ENCODE measurements around the gene FAM20A.

The FAM20A gene

GRCh38 chr17:68621065-68621464 is 19.9 kb upstream of the FAM20A start:
- TF ChIP-seq CTCF (IDR thresholded peaks at IDR 0.05; ENCODE audit: low read depth, low read length) = no peak
- DNase-seq (ENCODE audit: low read depth, low spot score) = no peak
- H3K4me3 ChIP-seq (ENCODE audit: low read depth, low read length) = no peak overlapping the region
- in situ Hi-C loops (cut with HindIII; ENCODE audit: low sequenced_read_pairs) = no loop called here

GRCh38 chr17:68616334-68616733 is 15.2 kb upstream of the FAM20A start:
- no peak for DNase-seq (ENCODE audit: low read depth, low spot score)
- in situ Hi-C loops (cut with HindIII; ENCODE audit: low sequenced_read_pairs) = no loop called here
- no peak for TF ChIP-seq CTCF (IDR thresholded peaks at IDR 0.05; ENCODE audit: low read depth, low read length)
- H3K4me3 ChIP-seq (ENCODE audit: low read depth, low read length) = no peak overlapping the region

- H3K4me3 ChIP-seq (ENCODE audit: low read depth, low read length) = no peak overlapping the region
- in situ Hi-C loops (cut with HindIII; ENCODE audit: low sequenced_read_pairs) = no loop called here
- TF ChIP-seq CTCF (IDR thresholded peaks at IDR 0.05; ENCODE audit: low read depth, low read length) = no peak
Measured at GRCh38 chr17:68614718-68615117, 13.6 kb upstream of the FAM20A start.

GRCh38 chr17:68613739-68614298 is 12.7 kb upstream of the FAM20A start:
- peak; percentile 5 for DNase-seq (ENCODE audit: low read depth, low spot score)
- H3K4me3 ChIP-seq (ENCODE audit: low read depth, low read length) = no peak overlapping the region
- TF ChIP-seq CTCF (IDR thresholded peaks at IDR 0.05; ENCODE audit: low read depth, low read length) = peak; percentile 43
- in situ Hi-C loops (cut with HindIII; ENCODE audit: low sequenced_read_pairs) = no loop called here

More at GRCh38 chr17:68614718-68615117, 13.6 kb upstream of the FAM20A start:
- DNase-seq (ENCODE audit: low read depth, low spot score) = no peak

GRCh38 chr17:68612923-68613292 is 11.7 kb upstream of the FAM20A start:
- DNase-seq (ENCODE audit: low read depth, low spot score) = no peak
- H3K4me3 ChIP-seq (ENCODE audit: low read depth, low read length) = no peak overlapping the region
- in situ Hi-C loops (cut with HindIII; ENCODE audit: low sequenced_read_pairs) = no loop called here
- TF ChIP-seq CTCF (IDR thresholded peaks at IDR 0.05; ENCODE audit: low read depth, low read length) = no peak

- H3K4me3 ChIP-seq (ENCODE audit: low read depth, low read length) = no peak overlapping the region
- TF ChIP-seq CTCF (IDR thresholded peaks at IDR 0.05; ENCODE audit: low read depth, low read length) = no peak
- in situ Hi-C loops (cut with HindIII; ENCODE audit: low sequenced_read_pairs) = no loop called here
- no peak for DNase-seq (ENCODE audit: low read depth, low spot score)
Measured at GRCh38 chr17:68612209-68612922, 11.2 kb upstream of the FAM20A start.

Data from astrocyte of the spinal cord (primary cell).